GM15510 (cell line): ENCODE results near the gene ST3GAL4.

Experiments used
- POLR2A ChIP-seq: IDR thresholded peaks from 3 replicates; pipeline ENCODE4 v1.6.1; 2011; ENCODE audit warnings: borderline replicate concordance; ENCODE audit not compliant: insufficient read length; ENCODE audit errors: extremely low read depth

Gene ST3GAL4

GRCh38 chr11:126363706-126364248 is 8.3 kb downstream of the ST3GAL4 start:
- no peak for TF ChIP-seq POLR2A

- TF ChIP-seq POLR2A: no peak
Observed at GRCh38 chr11:126366064-126366822, 10.8 kb downstream of the ST3GAL4 start.

GRCh38 chr11:126370016-126370415 is 14.5 kb downstream of the ST3GAL4 start:
- TF ChIP-seq POLR2A: no peak

- no peak for TF ChIP-seq POLR2A
Observed at GRCh38 chr11:126371595-126371994, 16.1 kb downstream of the ST3GAL4 start.

GRCh38 chr11:126375726-126376125 is 20.2 kb downstream of the ST3GAL4 start:
- no peak for TF ChIP-seq POLR2A

- TF ChIP-seq POLR2A: no peak
Observed at GRCh38 chr11:126378763-126379162, 23.3 kb downstream of the ST3GAL4 start.

- no peak for TF ChIP-seq POLR2A
Observed at GRCh38 chr11:126380909-126381308, 25.4 kb downstream of the ST3GAL4 start.

GRCh38 chr11:126383339-126384335 is 28.2 kb downstream of the ST3GAL4 start:
- no peak for TF ChIP-seq POLR2A

GRCh38 chr11:126384449-126385070 is 29.1 kb downstream of the ST3GAL4 start:
- no peak for TF ChIP-seq POLR2A

- no peak for TF ChIP-seq POLR2A
Observed at GRCh38 chr11:126385991-126386728, 30.7 kb downstream of the ST3GAL4 start.

- TF ChIP-seq POLR2A: no peak
Observed at GRCh38 chr11:126387857-126388256, 32.4 kb downstream of the ST3GAL4 start.

GRCh38 chr11:126390272-126390867 is 34.9 kb downstream of the ST3GAL4 start:
- TF ChIP-seq POLR2A: no peak

- TF ChIP-seq POLR2A: no peak
Observed at GRCh38 chr11:126391286-126391954, 35.9 kb downstream of the ST3GAL4 start.
